Measurements from ENCODE around the gene PCDHGA6.
"Not testable (repeated sequence)": the region's sequence is repeated elsewhere in the genome, so short reads cannot be mapped to it uniquely, and the experiment has no call there.

Gene PCDHGA6

GRCh38 chr5:141413540-141414069 lies 39.9 kb downstream of the PCDHGA6 start:
- peak overlapping the region; percentile 68 for H3K4me3 ChIP-seq (ENCODE audit: low read depth, low read length)
- no peak for TF ChIP-seq CTCF (IDR thresholded peaks at IDR 0.05; ENCODE audit: low read depth, low read length)

- H3K4me3 ChIP-seq (ENCODE audit: low read depth, low read length) = not testable (repeated sequence)
Observed at GRCh38 chr5:141414548-141415274, 41.0 kb downstream of the PCDHGA6 start.

- not testable (repeated sequence) for H3K4me3 ChIP-seq (ENCODE audit: low read depth, low read length)
Observed at GRCh38 chr5:141415275-141415618, 41.6 kb downstream of the PCDHGA6 start.

GRCh38 chr5:141417494-141418172 lies 43.9 kb downstream of the PCDHGA6 start, which contains the start of gene PCDHGB7:
Gene PCDHGB7, plus strand, starts transcription at chr5:141417677. Its CDS starts 183 bp downstream, at chr5:141417860.
- H3K4me3 ChIP-seq (ENCODE audit: low read depth, low read length) = peak within 1 kb of the TSS; percentile 54
- TF ChIP-seq CTCF (IDR thresholded peaks at IDR 0.05; ENCODE audit: low read depth, low read length) = peak; percentile 95

- no peak overlapping the region for H3K4me3 ChIP-seq (ENCODE audit: low read depth, low read length)
Observed at GRCh38 chr5:141419074-141419880, 45.6 kb downstream of the PCDHGA6 start.

GRCh38 chr5:141420855-141421488 lies 47.3 kb downstream of the PCDHGA6 start, which contains the start of gene PCDHGA11:
Gene PCDHGA11, plus strand, starts transcription at chr5:141421051. Its CDS starts 177 bp downstream, at chr5:141421228.
- TF ChIP-seq CTCF (IDR thresholded peaks at IDR 0.05; ENCODE audit: low read depth, low read length) = peak; percentile 60

More at GRCh38 chr5:141419074-141419880, 45.6 kb downstream of the PCDHGA6 start:
- TF ChIP-seq CTCF (IDR thresholded peaks at IDR 0.05; ENCODE audit: low read depth, low read length) = no peak

GRCh38 chr5:141421489-141421855 lies 47.8 kb downstream of the PCDHGA6 start:
- TF ChIP-seq CTCF (IDR thresholded peaks at IDR 0.05; ENCODE audit: low read depth, low read length) = no peak
- peak overlapping the region; percentile 36 for H3K4me3 ChIP-seq (ENCODE audit: low read depth, low read length)

More at GRCh38 chr5:141420855-141421488, 47.3 kb downstream of the PCDHGA6 start, which contains the start of gene PCDHGA11:
- peak within 1 kb of the TSS; percentile 36 for H3K4me3 ChIP-seq (ENCODE audit: low read depth, low read length)
